Measurements from ENCODE around the gene IGSF21.

IGSF21 gene

DNA sequence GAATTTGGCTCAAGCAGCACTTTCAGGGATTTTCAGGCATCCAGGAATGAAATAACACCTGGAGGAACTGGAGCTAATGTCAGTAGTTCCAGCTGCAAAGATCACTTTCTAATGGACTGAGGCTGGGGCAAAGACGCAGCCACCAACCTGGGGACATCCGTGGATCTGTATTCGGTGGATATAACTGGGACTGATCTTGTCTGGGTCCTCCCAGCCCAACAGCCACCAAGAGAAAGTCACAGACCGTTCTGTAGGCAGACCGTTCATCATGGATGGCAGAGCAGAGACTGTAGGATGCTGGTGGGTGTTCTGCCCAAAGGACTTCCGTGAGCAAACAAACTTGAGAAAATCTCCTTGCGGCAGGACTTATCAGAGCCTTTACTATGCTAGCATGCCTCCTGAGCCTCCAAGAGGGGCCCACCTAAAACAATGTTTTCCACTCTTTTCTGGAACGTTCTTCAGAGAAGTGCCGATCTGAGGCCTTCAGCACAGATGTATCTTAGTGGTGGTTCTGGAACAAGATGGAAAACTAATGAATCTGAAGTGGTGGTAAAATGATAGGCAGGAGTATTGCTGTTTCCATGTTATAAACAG, 287.1 kb downstream of the IGSF21 start:
- no peak overlapping the region for H2BK120ac ChIP-seq (ENCODE audit: low read depth, low read length)
- no peak overlapping the region for H4K8ac ChIP-seq (ENCODE audit: low read depth, low read length)
- no peaks in the 10 kb centered on the region for H3K36me3 ChIP-seq (ENCODE audit: control insufficient read depth, insufficient read depth, low read length)
- no peak overlapping the region for H3K27ac ChIP-seq (ENCODE audit: low read depth, low read length)
- H2AK5ac ChIP-seq (ENCODE audit: low read length) = no peak overlapping the region
- no peak overlapping the region for H3K9ac ChIP-seq (ENCODE audit: low read length)
- H3K79me2 ChIP-seq (ENCODE audit: control insufficient read depth, insufficient read depth, low read length) = no peaks in the 10 kb centered on the region
- no peak overlapping the region for H3K4me2 ChIP-seq (ENCODE audit: low read length)
- DNase-seq = no peak
- H2BK15ac ChIP-seq (replicated peaks; ENCODE audit: low read depth) = no peak overlapping the region
- H4K5ac ChIP-seq (ENCODE audit: low read length) = no peak overlapping the region
- no peak overlapping the region for H3K23ac ChIP-seq (ENCODE audit: low read length)
- H3K56ac ChIP-seq (ENCODE audit: low read length) = no peak overlapping the region
- no peaks in the 10 kb centered on the region for H3K27me3 ChIP-seq (ENCODE audit: insufficient read depth, low read length, poor library complexity)
- H3K4ac ChIP-seq (ENCODE audit: low read depth, low read length) = no peak overlapping the region
- no peak overlapping the region for H3K4me3 ChIP-seq (ENCODE audit: low read length)
- H3K79me1 ChIP-seq (ENCODE audit: low read length) = no peaks in the 10 kb centered on the region
- no peak overlapping the region for H2BK5ac ChIP-seq (ENCODE audit: low read length)
- no peak overlapping the region for H3K18ac ChIP-seq (ENCODE audit: low read length)
- WGBS (ENCODE audit: extremely low coverage, insufficient coverage, low lambda C conversion rate) = no CpG with 5 or more reads among the region's 9 CpGs
- no peaks in the 10 kb centered on the region for H3K4me1 ChIP-seq (ENCODE audit: control insufficient read depth, low read depth, low read length)

DNA sequence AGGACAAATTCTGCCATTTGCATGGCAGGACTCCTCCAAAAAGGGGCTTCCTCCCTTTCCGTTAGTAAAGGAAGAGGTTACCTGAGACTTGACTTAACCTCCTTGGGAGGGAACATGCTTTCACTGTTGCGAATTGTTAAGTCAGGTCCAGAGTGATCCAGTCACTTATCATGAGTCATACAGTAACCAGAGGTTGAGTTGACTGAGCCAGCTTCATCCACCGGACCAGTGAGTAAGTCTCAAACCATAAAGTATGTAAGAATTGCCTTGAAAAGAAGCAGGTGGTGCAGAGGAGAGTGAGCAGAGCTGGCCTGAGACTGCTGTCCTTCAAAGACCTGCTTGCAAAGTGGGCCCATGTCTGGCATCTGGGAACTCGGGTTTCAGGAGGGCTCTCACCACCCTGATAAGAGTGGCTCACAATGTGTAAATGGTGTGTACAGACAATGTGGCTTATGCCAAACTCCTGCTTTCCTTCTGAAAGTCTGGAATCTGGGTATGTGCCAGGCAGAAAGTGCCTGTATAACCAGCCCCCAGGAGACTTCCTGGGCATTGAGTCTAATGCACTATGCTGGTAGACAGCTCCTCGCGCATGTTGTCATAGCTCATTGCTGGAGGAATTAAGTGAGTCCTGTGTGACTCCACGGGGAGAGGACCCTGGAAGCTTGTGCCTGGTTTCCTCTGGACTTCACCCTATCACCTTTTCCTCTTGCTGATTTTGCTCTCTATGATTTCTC, 288.8 kb downstream of the IGSF21 start:
- Histone ChIP-seq H3K36me3 (ENCODE audit: control insufficient read depth, insufficient read depth, low read length) (no peaks in the 10 kb centered on the region), H3K9ac (ENCODE audit: low read length) (no peak overlapping the region), H2BK5ac (ENCODE audit: low read length) (no peak overlapping the region), H2BK120ac (ENCODE audit: low read depth, low read length) (no peak overlapping the region), H3K18ac (ENCODE audit: low read length) (no peak overlapping the region), H3K79me1 (ENCODE audit: low read length) (no peaks in the 10 kb centered on the region), H3K27ac (ENCODE audit: low read depth, low read length) (no peak overlapping the region), H3K56ac (ENCODE audit: low read length) (no peak overlapping the region), H3K23ac (ENCODE audit: low read length) (no peak overlapping the region), H2BK15ac (replicated peaks; ENCODE audit: low read depth) (no peak overlapping the region), H4K8ac (ENCODE audit: low read depth, low read length) (no peak overlapping the region), H3K27me3 (ENCODE audit: insufficient read depth, low read length, poor library complexity) (no peaks in the 10 kb centered on the region), H4K5ac (ENCODE audit: low read length) (no peak overlapping the region), H2AK5ac (ENCODE audit: low read length) (no peak overlapping the region), H3K4me2 (ENCODE audit: low read length) (no peak overlapping the region), H3K4ac (ENCODE audit: low read depth, low read length) (no peak overlapping the region), H3K4me1 (ENCODE audit: control insufficient read depth, low read depth, low read length) (no peaks in the 10 kb centered on the region), H3K79me2 (ENCODE audit: control insufficient read depth, insufficient read depth, low read length) (no peaks in the 10 kb centered on the region), H3K4me3 (ENCODE audit: low read length) (no peak overlapping the region)
- DNase-seq = no peak
- no CpG with 5 or more reads among the region's 7 CpGs for WGBS (ENCODE audit: extremely low coverage, insufficient coverage, low lambda C conversion rate)

DNA sequence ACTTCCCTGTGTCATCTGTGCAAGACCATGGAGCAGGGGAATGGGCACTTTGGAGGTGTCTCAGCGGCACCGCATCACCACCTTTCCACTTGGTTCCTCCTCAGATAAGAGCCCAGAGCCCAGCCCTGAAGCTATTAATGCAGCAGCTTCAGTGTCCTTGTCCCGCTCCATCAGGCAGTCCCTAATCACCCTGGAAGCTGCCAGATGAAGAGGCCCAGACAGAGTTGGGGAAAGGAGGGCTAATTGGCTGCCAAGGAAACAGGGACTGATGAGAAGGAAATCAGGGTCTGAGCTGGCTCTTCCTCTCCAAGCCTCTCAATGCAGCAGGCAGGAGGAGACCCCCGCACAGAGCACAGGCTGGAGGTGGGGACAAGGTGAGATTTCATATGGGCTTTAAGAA, 290.0 kb downstream of the IGSF21 start:
- Histone ChIP-seq H4K8ac (ENCODE audit: low read depth, low read length) (no peak overlapping the region), H3K4me1 (ENCODE audit: control insufficient read depth, low read depth, low read length) (no peaks in the 10 kb centered on the region), H2BK5ac (ENCODE audit: low read length) (no peak overlapping the region), H3K79me2 (ENCODE audit: control insufficient read depth, insufficient read depth, low read length) (no peaks in the 10 kb centered on the region), H2BK15ac (replicated peaks; ENCODE audit: low read depth) (no peak overlapping the region), H3K79me1 (ENCODE audit: low read length) (no peaks in the 10 kb centered on the region), H3K4ac (ENCODE audit: low read depth, low read length) (no peak overlapping the region), H3K9ac (ENCODE audit: low read length) (no peak overlapping the region), H3K27me3 (ENCODE audit: insufficient read depth, low read length, poor library complexity) (no peaks in the 10 kb centered on the region), H3K18ac (ENCODE audit: low read length) (no peak overlapping the region), H2BK120ac (ENCODE audit: low read depth, low read length) (no peak overlapping the region), H3K27ac (ENCODE audit: low read depth, low read length) (no peak overlapping the region), H3K36me3 (ENCODE audit: control insufficient read depth, insufficient read depth, low read length) (no peaks in the 10 kb centered on the region), H3K4me3 (ENCODE audit: low read length) (no peak overlapping the region), H3K56ac (ENCODE audit: low read length) (no peak overlapping the region), H3K4me2 (ENCODE audit: low read length) (no peak overlapping the region), H2AK5ac (ENCODE audit: low read length) (no peak overlapping the region), H4K5ac (ENCODE audit: low read length) (no peak overlapping the region), H3K23ac (ENCODE audit: low read length) (no peak overlapping the region)
- WGBS (ENCODE audit: extremely low coverage, insufficient coverage, low lambda C conversion rate) = no CpG with 5 or more reads among the region's 4 CpGs
- DNase-seq = no peak

DNA sequence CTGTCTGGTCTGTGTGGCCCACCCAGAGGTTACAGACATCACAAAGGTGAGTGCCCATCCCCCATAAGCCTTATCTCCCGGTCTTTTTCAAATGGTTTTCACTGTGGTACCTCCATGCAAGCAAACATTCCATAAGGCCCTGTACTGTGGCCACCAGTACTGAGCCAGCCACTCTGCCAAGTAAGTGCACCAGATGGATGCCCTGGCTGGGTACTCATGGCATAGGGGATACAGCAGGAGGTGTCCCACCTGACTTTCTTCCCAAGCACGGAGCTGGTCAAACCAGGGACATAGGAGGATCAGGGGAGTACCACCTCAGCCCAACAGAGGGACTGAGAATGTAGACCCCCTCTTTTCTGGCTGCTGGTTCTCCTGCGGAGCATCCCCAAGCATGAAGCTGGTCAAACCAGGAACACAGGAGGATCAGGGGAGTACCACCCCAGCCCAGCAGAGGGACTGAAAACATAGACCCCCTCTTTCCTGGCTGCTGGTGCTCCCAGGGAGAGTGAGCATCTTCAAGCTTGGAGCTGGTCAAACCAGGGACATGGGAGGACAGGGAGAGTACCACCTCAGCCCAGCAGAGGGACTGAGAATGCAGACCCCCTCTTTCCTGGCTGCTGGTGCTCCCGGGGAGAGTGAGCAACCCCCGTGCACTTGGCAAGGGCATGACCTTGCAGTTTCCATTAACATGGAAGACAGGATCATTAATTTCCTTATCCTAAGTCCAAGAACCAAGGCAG, 291.4 kb downstream of the IGSF21 start:
- Histone ChIP-seq H2BK15ac (replicated peaks; ENCODE audit: low read depth) (no peak overlapping the region), H3K27ac (ENCODE audit: low read depth, low read length) (no peak overlapping the region), H3K4ac (ENCODE audit: low read depth, low read length) (no peak overlapping the region), H3K4me3 (ENCODE audit: low read length) (no peak overlapping the region), H3K27me3 (ENCODE audit: insufficient read depth, low read length, poor library complexity) (no peaks in the 10 kb centered on the region), H4K8ac (ENCODE audit: low read depth, low read length) (no peak overlapping the region), H3K56ac (ENCODE audit: low read length) (no peak overlapping the region), H2BK5ac (ENCODE audit: low read length) (no peak overlapping the region), H3K4me1 (ENCODE audit: control insufficient read depth, low read depth, low read length) (peaks cover 2% of the 10 kb centered on the region), H3K18ac (ENCODE audit: low read length) (no peak overlapping the region), H3K36me3 (ENCODE audit: control insufficient read depth, insufficient read depth, low read length) (no peaks in the 10 kb centered on the region), H2BK120ac (ENCODE audit: low read depth, low read length) (no peak overlapping the region), H2AK5ac (ENCODE audit: low read length) (no peak overlapping the region), H3K9ac (ENCODE audit: low read length) (no peak overlapping the region), H3K23ac (ENCODE audit: low read length) (no peak overlapping the region), H3K4me2 (ENCODE audit: low read length) (no peak overlapping the region), H4K5ac (ENCODE audit: low read length) (no peak overlapping the region), H3K79me2 (ENCODE audit: control insufficient read depth, insufficient read depth, low read length) (no peaks in the 10 kb centered on the region), H3K79me1 (ENCODE audit: low read length) (no peaks in the 10 kb centered on the region)
- DNase-seq = peak; percentile 63
- no CpG with 5 or more reads among the region's 5 CpGs for WGBS (ENCODE audit: extremely low coverage, insufficient coverage, low lambda C conversion rate)

DNA sequence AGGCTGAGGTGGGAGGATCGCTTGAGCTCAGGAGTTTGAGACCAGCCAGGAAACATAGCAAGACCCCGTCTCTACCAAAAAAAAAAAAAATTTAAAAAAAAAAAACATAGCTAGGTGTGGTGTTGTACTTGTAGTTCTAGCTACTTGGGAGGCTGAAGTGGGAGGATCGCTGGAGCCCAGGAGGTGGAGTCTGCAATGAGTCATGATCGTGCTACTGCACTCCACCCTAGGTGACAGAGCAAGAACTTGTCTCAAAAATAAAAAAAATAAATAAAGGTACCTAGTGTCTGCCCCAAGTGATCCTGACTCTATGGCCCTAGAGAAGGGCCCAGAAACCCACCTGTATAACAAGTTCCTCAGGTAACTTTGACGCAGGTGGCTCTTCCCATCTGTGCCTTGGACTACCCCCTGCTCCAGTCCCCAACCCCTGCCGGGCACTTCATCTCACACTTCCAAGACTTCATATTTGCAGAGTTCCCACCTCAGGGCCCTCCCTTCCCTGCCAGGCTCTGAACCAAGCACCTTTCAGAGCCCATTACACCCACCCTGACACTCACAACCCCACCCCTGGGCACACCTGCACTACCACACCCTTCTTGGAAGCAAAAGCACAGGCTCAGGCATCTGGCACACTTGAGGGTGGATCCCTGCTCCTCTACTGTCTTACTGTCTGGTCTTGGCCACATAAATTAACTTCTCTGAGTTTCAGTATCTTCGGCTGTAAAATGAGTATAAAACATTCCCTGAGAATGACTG, 292.9 kb downstream of the IGSF21 start:
- H3K4me2 ChIP-seq (ENCODE audit: low read length) = no peak overlapping the region
- H3K36me3 ChIP-seq (ENCODE audit: control insufficient read depth, insufficient read depth, low read length) = no peaks in the 10 kb centered on the region
- H3K18ac ChIP-seq (ENCODE audit: low read length) = no peak overlapping the region
- no CpG with 5 or more reads among the region's 7 CpGs for WGBS (ENCODE audit: extremely low coverage, insufficient coverage, low lambda C conversion rate)
- H3K4me1 ChIP-seq (ENCODE audit: control insufficient read depth, low read depth, low read length) = peaks cover 2% of the 10 kb centered on the region
- no peak overlapping the region for H2BK15ac ChIP-seq (replicated peaks; ENCODE audit: low read depth)
- no peak overlapping the region for H3K4me3 ChIP-seq (ENCODE audit: low read length)
- no peaks in the 10 kb centered on the region for H3K79me2 ChIP-seq (ENCODE audit: control insufficient read depth, insufficient read depth, low read length)
- H2AK5ac ChIP-seq (ENCODE audit: low read length) = no peak overlapping the region
- no peaks in the 10 kb centered on the region for H3K27me3 ChIP-seq (ENCODE audit: insufficient read depth, low read length, poor library complexity)
- H3K9ac ChIP-seq (ENCODE audit: low read length) = no peak overlapping the region
- no peak overlapping the region for H4K8ac ChIP-seq (ENCODE audit: low read depth, low read length)
- no peak overlapping the region for H3K23ac ChIP-seq (ENCODE audit: low read length)
- H3K56ac ChIP-seq (ENCODE audit: low read length) = no peak overlapping the region
- no peaks in the 10 kb centered on the region for H3K79me1 ChIP-seq (ENCODE audit: low read length)
- no peak overlapping the region for H2BK5ac ChIP-seq (ENCODE audit: low read length)
- no peak overlapping the region for H4K5ac ChIP-seq (ENCODE audit: low read length)
- no peak overlapping the region for H2BK120ac ChIP-seq (ENCODE audit: low read depth, low read length)
- no peak overlapping the region for H3K4ac ChIP-seq (ENCODE audit: low read depth, low read length)
- no peak overlapping the region for H3K27ac ChIP-seq (ENCODE audit: low read depth, low read length)
- DNase-seq = no peak

All from mesendoderm (in vitro differentiated cells).